ENCODE results near the gene UCN2. TPM values are rescaled to one million over a fixed set of nuclear protein-coding genes. Genes with fewer than 3 reads are reported as not detected.

Gene UCN2
- total and polyA plus RNA-seq, 2 of the 4 experiments (the other 2 are of a cell fraction) = 0.54 to 2.7 TPM

DNA sequence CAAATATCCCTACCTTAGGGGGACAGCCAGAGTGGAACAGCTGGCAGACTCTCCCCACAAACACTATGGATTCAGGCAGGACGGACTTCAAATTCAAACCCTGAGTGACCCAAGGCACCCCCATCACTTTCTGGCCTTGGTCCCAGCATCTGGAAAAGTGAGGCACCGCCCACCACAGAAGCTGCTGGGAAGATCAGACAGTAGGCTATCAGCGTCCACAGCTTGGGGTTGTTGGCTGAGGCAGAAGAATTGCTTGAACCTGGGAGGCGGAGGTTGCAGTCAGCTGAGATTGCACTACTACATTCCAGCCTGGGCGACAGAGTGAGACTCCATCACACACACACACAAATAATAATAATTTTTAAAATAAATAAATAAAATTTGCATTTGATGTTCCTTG, 15.5 kb downstream of the UCN2 start:
- Histone ChIP-seq H2BK20ac (ENCODE audit: low read depth, low read length) (no peak overlapping the region), H3K56ac (ENCODE audit: extremely low read depth, insufficient read depth, low read length) (no peak overlapping the region), H3K27me3 (ENCODE audit: control insufficient read depth, insufficient read depth, low read length) (no peaks in the 10 kb centered on the region), H4K91ac (ENCODE audit: insufficient read depth, low read depth, low read length) (no peak overlapping the region), H2BK5ac (ENCODE audit: low read depth, low read length, poor library complexity, severe bottlenecking) (no peak overlapping the region), H3K79me1 (ENCODE audit: low read depth in 1 of 2, low read length in 2 of 2) (peaks cover 7 to 8% of the 10 kb centered on the region in 2 experiments; a peak in 3 of 4 replicates), H3K9me3 (ENCODE audit: control insufficient read depth, insufficient read depth, low read length) (no peaks in the 10 kb centered on the region), H4K8ac (ENCODE audit: low read depth in 2 of 2, low read length in 2 of 2) (no peak overlapping the region), H2AK5ac (ENCODE audit: low read depth, low read length) (no peak overlapping the region), H4K5ac (ENCODE audit: low read depth, low read length) (no peak overlapping the region), H3K14ac (replicated peaks; ENCODE audit: low read depth, low read length) (no peak overlapping the region), H2BK15ac (ENCODE audit: low read depth, low read length) (no peak overlapping the region), H3K4ac (ENCODE audit: low read depth, low read length) (no peak overlapping the region), H3K4me2 (ENCODE audit: low read depth, low read length) (no peak overlapping the region), H3K4me1 (ENCODE audit: control insufficient read depth, insufficient read depth, low read length) (no peaks in the 10 kb centered on the region), H2AK9ac (replicated peaks; ENCODE audit: low read depth, low read length, poor library complexity) (no peak overlapping the region), H2AFZ (replicated peaks; ENCODE audit: low read length, poor library complexity) (no peak overlapping the region), H3K9ac (ENCODE audit: low read depth, low read length) (no peak overlapping the region), H3K27ac (ENCODE audit: insufficient read depth, low read length) (no peak overlapping the region), H3K4me3 (ENCODE audit: insufficient read depth, low read depth, low read length) (no peak overlapping the region), H3K23ac (ENCODE audit: low read depth, low read length) (no peak overlapping the region), H2BK120ac (ENCODE audit: low read depth, low read length) (no peak overlapping the region), H3K36me3 (ENCODE audit: control insufficient read depth, insufficient read depth, low read length) (peaks cover 31% of the 10 kb centered on the region), H3K18ac (ENCODE audit: low read depth, low read length) (no peak overlapping the region), H4K20me1 (ENCODE audit: insufficient read depth, low read length) (0 out of 2 replicates have a peak, but pooled peaks cover 6% of the 10 kb centered on the region), H3K9me1 (ENCODE audit: insufficient read depth, low read length) (no peaks in the 10 kb centered on the region)
- intact Hi-C loops (cut with micrococcal nuclease) (loop anchor here (1.0 to 5.0 kb wide), 4 partner anchors 75 to 356 kb away; no protein-coding TSS in a partner anchor), in situ Hi-C loops (cut with MboI; ENCODE audit: low sequenced_read_pairs) (loop anchor here (10.0 kb wide), 1 partner anchor 273 kb away; no protein-coding TSS in a partner anchor), dilution Hi-C loops (cut with HindIII; ENCODE audit: low sequenced_read_pairs, unreplicated experiment) (no loop called here)
- POLR2A ChIA-PET (ENCODE audit: unreplicated experiment) = no interaction called here
- no TSS peak for BruUV-seq (replicated peaks)
- no CpG with 5 or more reads among the region's 5 CpGs for WGBS, 2 experiments (ENCODE audit: extremely low coverage in 2 of 2, insufficient read length in 1 of 2)
- CTCF ChIA-PET = interaction anchor here (1.7 kb wide), 1 partner anchor 115 kb away, joined by 4 read pairs; no protein-coding TSS in a partner anchor
- TF ChIP-seq, protein P1, sequence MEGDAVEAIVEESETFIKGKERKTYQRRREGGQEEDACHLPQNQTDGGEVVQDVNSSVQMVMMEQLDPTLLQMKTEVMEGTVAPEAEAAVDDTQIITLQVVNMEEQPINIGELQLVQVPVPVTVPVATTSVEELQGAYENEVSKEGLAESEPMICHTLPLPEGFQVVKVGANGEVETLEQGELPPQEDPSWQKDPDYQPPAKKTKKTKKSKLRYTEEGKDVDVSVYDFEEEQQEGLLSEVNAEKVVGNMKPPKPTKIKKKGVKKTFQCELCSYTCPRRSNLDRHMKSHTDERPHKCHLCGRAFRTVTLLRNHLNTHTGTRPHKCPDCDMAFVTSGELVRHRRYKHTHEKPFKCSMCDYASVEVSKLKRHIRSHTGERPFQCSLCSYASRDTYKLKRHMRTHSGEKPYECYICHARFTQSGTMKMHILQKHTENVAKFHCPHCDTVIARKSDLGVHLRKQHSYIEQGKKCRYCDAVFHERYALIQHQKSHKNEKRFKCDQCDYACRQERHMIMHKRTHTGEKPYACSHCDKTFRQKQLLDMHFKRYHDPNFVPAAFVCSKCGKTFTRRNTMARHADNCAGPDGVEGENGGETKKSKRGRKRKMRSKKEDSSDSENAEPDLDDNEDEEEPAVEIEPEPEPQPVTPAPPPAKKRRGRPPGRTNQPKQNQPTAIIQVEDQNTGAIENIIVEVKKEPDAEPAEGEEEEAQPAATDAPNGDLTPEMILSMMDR (conservative IDR thresholded peaks at IDR 0.05; ENCODE audit: low read depth, low read length) = no peak
- TF ChIP-seq, protein P2, sequence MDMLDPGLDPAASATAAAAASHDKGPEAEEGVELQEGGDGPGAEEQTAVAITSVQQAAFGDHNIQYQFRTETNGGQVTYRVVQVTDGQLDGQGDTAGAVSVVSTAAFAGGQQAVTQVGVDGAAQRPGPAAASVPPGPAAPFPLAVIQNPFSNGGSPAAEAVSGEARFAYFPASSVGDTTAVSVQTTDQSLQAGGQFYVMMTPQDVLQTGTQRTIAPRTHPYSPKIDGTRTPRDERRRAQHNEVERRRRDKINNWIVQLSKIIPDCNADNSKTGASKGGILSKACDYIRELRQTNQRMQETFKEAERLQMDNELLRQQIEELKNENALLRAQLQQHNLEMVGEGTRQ (IDR thresholded peaks at IDR 0.05; ENCODE audit: low read depth, low read length) = no peak
- TF ChIP-seq MAFK (IDR thresholded peaks at IDR 0.05; ENCODE audit: low read depth, low read length) = no peak
- TF ChIP-seq POLR2A (IDR thresholded peaks at IDR 0.05; ENCODE audit: low read depth, low read length) = no peak
- TF ChIP-seq MAZ (IDR thresholded peaks at IDR 0.05; ENCODE audit: borderline replicate concordance, low read depth, low read length) = no peak
- TF ChIP-seq SMC3 (IDR thresholded peaks at IDR 0.05; ENCODE audit: low read depth, low read length) = no peak
- no peak for TF ChIP-seq RAD21 (IDR thresholded peaks at IDR 0.05; ENCODE audit: low read length)
- no peak for TF ChIP-seq MXI1 (IDR thresholded peaks at IDR 0.05; ENCODE audit: borderline replicate concordance, low read depth, low read length)
- TF ChIP-seq RCOR1 (IDR thresholded peaks at IDR 0.05; ENCODE audit: insufficient replicate concordance, low read length) = no peak
- no peak for TF ChIP-seq CEBPB (IDR thresholded peaks at IDR 0.05; ENCODE audit: low read depth, low read length)
- TF ChIP-seq, protein P3, sequence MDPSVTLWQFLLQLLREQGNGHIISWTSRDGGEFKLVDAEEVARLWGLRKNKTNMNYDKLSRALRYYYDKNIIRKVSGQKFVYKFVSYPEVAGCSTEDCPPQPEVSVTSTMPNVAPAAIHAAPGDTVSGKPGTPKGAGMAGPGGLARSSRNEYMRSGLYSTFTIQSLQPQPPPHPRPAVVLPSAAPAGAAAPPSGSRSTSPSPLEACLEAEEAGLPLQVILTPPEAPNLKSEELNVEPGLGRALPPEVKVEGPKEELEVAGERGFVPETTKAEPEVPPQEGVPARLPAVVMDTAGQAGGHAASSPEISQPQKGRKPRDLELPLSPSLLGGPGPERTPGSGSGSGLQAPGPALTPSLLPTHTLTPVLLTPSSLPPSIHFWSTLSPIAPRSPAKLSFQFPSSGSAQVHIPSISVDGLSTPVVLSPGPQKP (IDR thresholded peaks at IDR 0.05; ENCODE audit: borderline replicate concordance, low read depth, low read length) = no peak
- TF ChIP-seq CHD1 (IDR thresholded peaks at IDR 0.05; ENCODE audit: low read depth, low read length) = no peak
- DNase-seq (no peak), ATAC-seq (ENCODE audit: low read depth) (no peak)
